Fibroblast of pulmonary artery (primary cell): ENCODE data around the gene DMPK.

Source experiments
- DNase-seq: peaks from one replicate; pipeline ENCODE4 v3.0.0-alpha.2; 2010; ENCODE audit warnings: low read depth
- H3K4me3 ChIP-seq: replicated peaks from 2 replicates; pipeline ENCODE4 v1.5.1; 2011; ENCODE audit warnings: low read depth, mild to moderate bottlenecking, control low read depth, low read length, moderate library complexity
- TF ChIP-seq, protein P1 (sequence below): IDR thresholded peaks from 2 replicates; pipeline ENCODE4 v1.5.1; 2011; ENCODE audit warnings: mild to moderate bottlenecking, control low read depth, low read length, inconsistent platforms; ENCODE audit errors: missing control alignments

The DMPK gene

GRCh38 chr19:45764945-45765701, 17.2 kb downstream of the DMPK start:
- TF ChIP-seq, protein P1, sequence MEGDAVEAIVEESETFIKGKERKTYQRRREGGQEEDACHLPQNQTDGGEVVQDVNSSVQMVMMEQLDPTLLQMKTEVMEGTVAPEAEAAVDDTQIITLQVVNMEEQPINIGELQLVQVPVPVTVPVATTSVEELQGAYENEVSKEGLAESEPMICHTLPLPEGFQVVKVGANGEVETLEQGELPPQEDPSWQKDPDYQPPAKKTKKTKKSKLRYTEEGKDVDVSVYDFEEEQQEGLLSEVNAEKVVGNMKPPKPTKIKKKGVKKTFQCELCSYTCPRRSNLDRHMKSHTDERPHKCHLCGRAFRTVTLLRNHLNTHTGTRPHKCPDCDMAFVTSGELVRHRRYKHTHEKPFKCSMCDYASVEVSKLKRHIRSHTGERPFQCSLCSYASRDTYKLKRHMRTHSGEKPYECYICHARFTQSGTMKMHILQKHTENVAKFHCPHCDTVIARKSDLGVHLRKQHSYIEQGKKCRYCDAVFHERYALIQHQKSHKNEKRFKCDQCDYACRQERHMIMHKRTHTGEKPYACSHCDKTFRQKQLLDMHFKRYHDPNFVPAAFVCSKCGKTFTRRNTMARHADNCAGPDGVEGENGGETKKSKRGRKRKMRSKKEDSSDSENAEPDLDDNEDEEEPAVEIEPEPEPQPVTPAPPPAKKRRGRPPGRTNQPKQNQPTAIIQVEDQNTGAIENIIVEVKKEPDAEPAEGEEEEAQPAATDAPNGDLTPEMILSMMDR, result no peak
- no peak for DNase-seq
- no peak overlapping the region for H3K4me3 ChIP-seq

GRCh38 chr19:45764475-45764874, 17.8 kb downstream of the DMPK start:
- DNase-seq, result no peak
- H3K4me3 ChIP-seq, result no peak overlapping the region
- TF ChIP-seq, protein P1, result no peak

DNA sequence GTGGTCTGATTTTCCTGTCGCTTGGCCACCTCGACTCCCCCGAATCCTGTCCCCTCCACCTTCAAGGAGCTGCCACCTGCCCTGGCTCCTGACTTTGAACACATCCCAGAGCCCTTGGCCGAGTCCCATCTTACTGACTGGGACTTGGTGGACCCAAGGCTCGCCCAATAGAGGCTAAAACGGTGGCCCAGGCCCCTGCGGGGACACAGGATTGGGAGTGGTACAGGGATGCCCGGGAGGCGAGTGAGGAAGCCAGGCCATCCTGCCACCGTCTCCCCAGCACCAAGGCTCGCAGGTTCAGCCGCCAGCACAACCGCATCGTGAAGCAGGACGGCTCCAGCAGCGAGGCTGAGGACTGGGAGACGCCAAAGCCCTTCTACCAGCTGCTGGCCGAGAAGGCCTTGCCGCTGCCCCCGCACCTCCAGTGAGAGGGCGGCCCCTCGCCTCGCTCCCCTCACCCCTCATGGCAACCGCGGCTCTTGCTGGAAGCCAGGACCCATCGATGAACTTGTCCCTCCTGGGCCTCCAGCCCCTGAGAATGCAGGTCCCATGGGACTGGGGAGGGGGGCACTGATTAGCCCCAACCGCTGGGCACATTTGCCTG, 18.5 kb downstream of the DMPK start:
- TF ChIP-seq, protein P1, result no peak
- no peak overlapping the region for H3K4me3 ChIP-seq
- no peak for DNase-seq

DNA sequence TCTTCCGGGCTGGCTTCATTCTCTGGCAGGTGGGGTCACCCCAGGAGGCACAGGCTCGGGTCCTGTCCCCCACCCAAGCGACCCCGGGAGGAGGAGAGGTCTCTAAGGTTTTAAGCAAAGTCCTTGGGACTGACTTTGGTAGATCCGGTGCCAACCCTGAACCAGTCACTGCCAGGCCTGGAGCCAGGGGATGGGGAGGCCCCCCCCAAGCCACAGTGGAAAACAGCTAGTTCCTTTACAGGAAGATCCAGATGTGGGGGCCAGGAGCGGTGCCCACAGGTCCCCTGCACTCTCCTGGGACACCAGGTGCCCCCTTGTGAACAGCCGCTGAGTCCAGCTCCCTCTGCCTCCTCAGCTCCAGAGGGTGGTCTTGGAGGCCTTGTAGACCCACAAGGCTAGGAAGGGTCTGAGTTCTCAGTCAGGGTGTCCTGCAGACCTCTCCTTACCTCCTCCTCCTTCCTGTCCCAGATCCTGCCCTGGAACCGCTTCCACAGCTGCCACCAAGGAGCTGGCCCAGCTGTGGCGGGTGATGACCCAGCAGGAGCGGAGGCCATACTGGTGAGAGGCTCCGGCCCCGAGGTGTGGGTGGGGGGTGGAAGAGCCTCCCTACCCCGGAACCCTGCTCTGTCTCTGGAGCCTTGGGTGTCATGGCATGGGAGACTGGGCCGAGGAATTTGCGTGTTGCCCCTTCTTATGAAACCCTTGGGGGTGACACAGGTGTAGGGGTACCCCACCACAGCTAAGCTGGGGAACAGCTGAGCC, 19.2 kb downstream of the DMPK start:
- TF ChIP-seq, protein P1, result no peak
- no peak overlapping the region for H3K4me3 ChIP-seq
- DNase-seq, result no peak

DNA sequence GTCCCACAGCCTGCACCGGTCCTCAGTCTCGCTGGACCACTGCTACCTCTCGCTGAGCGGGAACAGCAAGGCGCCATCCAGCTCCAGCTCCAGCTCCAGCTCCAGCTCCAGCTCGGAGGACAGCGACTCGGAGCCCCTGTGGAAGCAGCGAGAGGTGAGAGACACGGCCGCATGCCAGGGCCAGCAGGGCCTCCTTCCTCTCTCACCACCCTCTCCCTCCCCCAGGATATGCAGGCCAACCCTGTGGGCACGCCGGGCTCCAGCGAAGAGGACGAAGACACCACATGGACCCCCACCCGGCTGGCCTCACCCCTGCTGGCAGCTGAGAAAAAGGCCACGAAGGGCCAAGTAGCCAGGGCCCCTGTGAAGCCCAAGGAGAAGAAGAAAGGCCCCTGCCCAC, 20.6 kb downstream of the DMPK start:
- TF ChIP-seq, protein P1, result no peak
- H3K4me3 ChIP-seq, result no peak overlapping the region
- DNase-seq, result no peak

GRCh38 chr19:45758921-45759320, 23.4 kb downstream of the DMPK start:
- DNase-seq, result no peak
- no peak overlapping the region for H3K4me3 ChIP-seq
- TF ChIP-seq, protein P1, result no peak
